ENCODE measurements around the gene SCAMP3.

DNA sequence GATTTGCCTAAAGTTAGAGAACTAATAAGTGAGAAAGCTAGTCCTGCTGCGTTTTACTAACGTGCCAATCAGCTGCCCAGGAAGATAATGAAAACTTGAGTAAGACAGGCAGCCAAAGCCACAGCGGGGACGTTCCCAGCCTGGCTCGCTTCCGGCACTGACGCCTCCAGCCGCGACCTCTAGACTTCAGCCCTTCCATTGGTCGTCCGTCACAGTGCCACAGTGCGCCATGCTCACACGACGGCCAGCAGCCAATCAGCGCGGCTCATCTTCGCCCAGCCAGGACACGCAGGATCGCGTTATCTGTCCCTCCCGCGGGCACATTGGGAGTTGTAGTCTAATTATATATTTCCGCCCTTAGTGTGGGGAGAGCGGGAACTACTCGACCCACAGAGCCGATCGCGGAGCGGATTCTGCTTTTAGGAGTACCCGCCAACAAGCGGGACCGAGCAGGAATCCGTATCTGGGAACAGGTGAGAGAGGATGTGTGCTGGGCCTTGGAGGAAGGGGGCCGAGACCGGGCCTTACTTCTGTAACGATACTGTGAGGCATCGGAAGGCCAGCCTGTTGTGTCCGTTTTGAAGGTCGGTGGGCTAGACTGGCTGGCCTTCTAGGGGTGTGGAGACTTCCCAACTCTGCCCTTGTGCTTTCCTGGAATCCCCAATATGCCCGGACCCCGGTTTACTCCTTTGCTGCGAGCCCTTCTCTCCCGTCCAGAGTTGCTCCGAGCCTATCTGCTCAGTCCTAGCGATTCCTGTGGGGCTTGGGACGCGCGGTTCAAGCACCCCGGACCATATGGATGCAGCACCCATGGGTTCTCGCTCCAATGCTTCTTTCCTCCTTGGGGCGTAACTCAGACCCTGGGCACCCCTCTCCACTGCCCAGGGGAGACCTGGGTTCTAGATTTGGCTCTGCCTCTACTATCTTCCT, 46.6 kb upstream of the SCAMP3 start, which contains the start of gene FDPS:
- TF ChIP-seq MAZ (IDR thresholded peaks at IDR 0.05; ENCODE audit: borderline replicate concordance, low read depth, low read length) (peak; percentile 30; the same call in 1 of the 2 replicates), SMC3 (IDR thresholded peaks at IDR 0.05; ENCODE audit: low read depth, low read length) (no peak), RFX5 (IDR thresholded peaks at IDR 0.05; ENCODE audit: low read depth, low read length) (peak; percentile 53; the same call in 1 of the 2 replicates), POLR2A (IDR thresholded peaks at IDR 0.05; ENCODE audit: low read depth, low read length) (peak; percentile 84), CEBPB (IDR thresholded peaks at IDR 0.05; ENCODE audit: low read depth, low read length) (peak; percentile 56; the same call in 1 of the 2 replicates), FOS (IDR thresholded peaks at IDR 0.05; ENCODE audit: low read depth, low read length) (no peak), RCOR1 (IDR thresholded peaks at IDR 0.05; ENCODE audit: insufficient replicate concordance, low read length) (no peak)
- TF ChIP-seq, protein P1, sequence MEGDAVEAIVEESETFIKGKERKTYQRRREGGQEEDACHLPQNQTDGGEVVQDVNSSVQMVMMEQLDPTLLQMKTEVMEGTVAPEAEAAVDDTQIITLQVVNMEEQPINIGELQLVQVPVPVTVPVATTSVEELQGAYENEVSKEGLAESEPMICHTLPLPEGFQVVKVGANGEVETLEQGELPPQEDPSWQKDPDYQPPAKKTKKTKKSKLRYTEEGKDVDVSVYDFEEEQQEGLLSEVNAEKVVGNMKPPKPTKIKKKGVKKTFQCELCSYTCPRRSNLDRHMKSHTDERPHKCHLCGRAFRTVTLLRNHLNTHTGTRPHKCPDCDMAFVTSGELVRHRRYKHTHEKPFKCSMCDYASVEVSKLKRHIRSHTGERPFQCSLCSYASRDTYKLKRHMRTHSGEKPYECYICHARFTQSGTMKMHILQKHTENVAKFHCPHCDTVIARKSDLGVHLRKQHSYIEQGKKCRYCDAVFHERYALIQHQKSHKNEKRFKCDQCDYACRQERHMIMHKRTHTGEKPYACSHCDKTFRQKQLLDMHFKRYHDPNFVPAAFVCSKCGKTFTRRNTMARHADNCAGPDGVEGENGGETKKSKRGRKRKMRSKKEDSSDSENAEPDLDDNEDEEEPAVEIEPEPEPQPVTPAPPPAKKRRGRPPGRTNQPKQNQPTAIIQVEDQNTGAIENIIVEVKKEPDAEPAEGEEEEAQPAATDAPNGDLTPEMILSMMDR (conservative IDR thresholded peaks at IDR 0.05; ENCODE audit: low read depth, low read length): no peak
- TF ChIP-seq, protein P2, sequence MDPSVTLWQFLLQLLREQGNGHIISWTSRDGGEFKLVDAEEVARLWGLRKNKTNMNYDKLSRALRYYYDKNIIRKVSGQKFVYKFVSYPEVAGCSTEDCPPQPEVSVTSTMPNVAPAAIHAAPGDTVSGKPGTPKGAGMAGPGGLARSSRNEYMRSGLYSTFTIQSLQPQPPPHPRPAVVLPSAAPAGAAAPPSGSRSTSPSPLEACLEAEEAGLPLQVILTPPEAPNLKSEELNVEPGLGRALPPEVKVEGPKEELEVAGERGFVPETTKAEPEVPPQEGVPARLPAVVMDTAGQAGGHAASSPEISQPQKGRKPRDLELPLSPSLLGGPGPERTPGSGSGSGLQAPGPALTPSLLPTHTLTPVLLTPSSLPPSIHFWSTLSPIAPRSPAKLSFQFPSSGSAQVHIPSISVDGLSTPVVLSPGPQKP (IDR thresholded peaks at IDR 0.05; ENCODE audit: borderline replicate concordance, low read depth, low read length): no peak
